AG04450 (cell line): Measurements from ENCODE around the gene KCNK16. TPM values are rescaled to one million over a fixed set of nuclear protein-coding genes. Genes with fewer than 3 reads are reported as not detected.

Experiments used
- CTCF ChIA-PET: fragments of 300-600, 350-600 bp; formaldehyde crosslinking; extraction: SDS; loops from one replicate; lab custom pipeline; 2022; ENCODE audit warnings: antibody characterized with exemption, inconsistent platforms; lab: Charles Lee
- POLR2A ChIA-PET: fragments of 350-600 bp; formaldehyde crosslinking; extraction: SDS; loops from one replicate; lab custom pipeline; 2021; ENCODE audit warnings: antibody characterized with exemption, inconsistent platforms; lab: Yijun Ruan, JAX
- DNase-seq: peaks from one replicate; pipeline ENCODE4 v3.0.0-alpha.2; 2011; ENCODE audit warnings: low read depth, low spot score
- H3K27ac ChIP-seq: one replicate; pipeline ENCODE4 v1.5.1; 2012; ENCODE audit warnings: low read depth, low read length, control low read depth
- H3K27me3 ChIP-seq: one replicate; pipeline ENCODE4 v1.6.0; 2012; ENCODE audit warnings: low read length; ENCODE audit not compliant: control insufficient read depth, insufficient read depth
- H3K4me3 ChIP-seq: 2 replicates; pipeline ENCODE4 v1.5.1; 2011; ENCODE audit warnings: mild to moderate bottlenecking, low read depth, low read length, control low read depth
- H3K9me3 ChIP-seq: 2 replicates; pipeline ENCODE4 v1.5.1; 2012; ENCODE audit warnings: low read length; ENCODE audit not compliant: control insufficient read depth, insufficient read depth
- polyA plus RNA-seq: library from polyadenylated mRNA; depleted of rRNA; stranded (reverse); fragments of >200 nt; gene quantifications from 2 replicates; pipeline ENCODE4 v1.2.3, GENCODE V29; 2011
- TF ChIP-seq, protein P1 (sequence below): IDR thresholded peaks from 2 replicates; pipeline ENCODE4 v1.5.1; 2011; ENCODE audit warnings: low read depth, low read length, control low read depth, inconsistent platforms

The KCNK16 gene
- polyA plus RNA-seq, 1 experiment: not detected

DNA sequence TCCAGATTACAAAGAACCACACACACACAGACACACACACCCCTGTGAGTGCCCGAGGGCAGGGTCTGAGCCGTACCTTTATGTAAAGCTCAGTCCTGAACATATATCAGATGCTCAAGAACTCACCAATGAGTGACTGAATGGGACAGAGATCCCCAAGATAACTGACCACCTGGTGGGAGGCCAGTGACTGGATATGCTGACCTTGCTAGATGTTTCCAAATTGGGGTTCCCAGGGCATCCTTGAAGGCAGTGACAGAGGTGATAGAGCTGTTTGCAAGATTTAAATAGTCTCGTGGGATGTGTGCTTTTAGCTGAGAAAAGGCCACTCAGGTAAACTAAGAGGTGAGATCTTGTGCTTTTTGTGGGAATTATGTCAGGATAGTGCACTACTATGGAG is 47.6 kb downstream of the KCNK16 start:
- Histone ChIP-seq H3K4me3 (no peak overlapping the region), H3K27me3 (no peaks in the 10 kb centered on the region), H3K27ac (no peak overlapping the region), H3K9me3 (no peaks in the 10 kb centered on the region)
- no peak for DNase-seq
- ChIA-PET POLR2A (no interaction called here), CTCF (no interaction called here)
- TF ChIP-seq, protein P1, sequence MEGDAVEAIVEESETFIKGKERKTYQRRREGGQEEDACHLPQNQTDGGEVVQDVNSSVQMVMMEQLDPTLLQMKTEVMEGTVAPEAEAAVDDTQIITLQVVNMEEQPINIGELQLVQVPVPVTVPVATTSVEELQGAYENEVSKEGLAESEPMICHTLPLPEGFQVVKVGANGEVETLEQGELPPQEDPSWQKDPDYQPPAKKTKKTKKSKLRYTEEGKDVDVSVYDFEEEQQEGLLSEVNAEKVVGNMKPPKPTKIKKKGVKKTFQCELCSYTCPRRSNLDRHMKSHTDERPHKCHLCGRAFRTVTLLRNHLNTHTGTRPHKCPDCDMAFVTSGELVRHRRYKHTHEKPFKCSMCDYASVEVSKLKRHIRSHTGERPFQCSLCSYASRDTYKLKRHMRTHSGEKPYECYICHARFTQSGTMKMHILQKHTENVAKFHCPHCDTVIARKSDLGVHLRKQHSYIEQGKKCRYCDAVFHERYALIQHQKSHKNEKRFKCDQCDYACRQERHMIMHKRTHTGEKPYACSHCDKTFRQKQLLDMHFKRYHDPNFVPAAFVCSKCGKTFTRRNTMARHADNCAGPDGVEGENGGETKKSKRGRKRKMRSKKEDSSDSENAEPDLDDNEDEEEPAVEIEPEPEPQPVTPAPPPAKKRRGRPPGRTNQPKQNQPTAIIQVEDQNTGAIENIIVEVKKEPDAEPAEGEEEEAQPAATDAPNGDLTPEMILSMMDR: no peak

DNA sequence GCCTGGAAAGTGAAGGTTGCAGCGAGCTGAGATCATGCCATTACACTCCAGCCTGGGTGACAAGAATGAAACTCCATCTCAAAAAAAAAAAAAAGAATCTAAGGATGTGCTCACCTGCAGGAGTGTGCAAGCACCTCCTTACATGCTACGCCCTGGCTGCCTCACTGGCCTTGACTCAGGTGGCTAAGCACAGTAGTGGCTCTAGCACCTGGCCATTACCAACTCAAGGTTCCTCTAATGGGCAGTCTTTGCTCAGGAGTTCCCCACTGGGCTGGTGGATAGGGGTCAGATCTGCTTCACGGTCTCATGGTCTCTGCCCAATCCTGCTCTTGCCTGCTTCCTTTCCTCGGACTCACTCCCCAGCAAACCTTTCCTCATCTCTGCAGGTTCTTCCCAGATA is 48.0 kb downstream of the KCNK16 start:
- no peak for DNase-seq
- CTCF ChIA-PET: interaction anchor here (0.6 kb wide), 1 partner anchor 35 kb away, joined by 4 read pairs; no protein-coding TSS in a partner anchor
- Histone ChIP-seq H3K4me3 (no peak overlapping the region), H3K9me3 (no peaks in the 10 kb centered on the region), H3K27me3 (no peaks in the 10 kb centered on the region), H3K27ac (no peak overlapping the region)
- TF ChIP-seq, protein P1: no peak
- POLR2A ChIA-PET: no interaction called here

DNA sequence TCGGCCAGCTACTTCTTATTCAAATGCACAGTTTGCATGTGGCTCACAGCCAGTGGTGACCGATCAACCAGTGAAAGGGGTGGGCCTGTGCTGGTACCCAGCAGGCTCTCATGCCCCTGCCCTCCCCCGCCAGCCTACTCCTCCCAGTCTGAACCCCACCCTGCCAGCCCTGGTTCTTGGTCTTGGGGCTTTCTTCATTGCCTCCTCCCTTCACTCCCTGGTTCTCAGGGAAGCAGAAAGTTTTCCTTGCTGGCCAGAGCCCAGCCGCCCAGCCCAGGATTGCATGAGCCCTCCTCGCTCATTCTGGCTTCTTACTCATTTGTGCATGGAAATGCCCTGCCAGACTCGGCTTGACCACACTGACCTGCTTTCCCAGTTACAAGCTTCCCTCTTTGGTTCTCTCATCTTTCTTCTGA is 49.1 kb downstream of the KCNK16 start:
- CTCF ChIA-PET: no interaction called here
- H3K27ac ChIP-seq: no peak overlapping the region
- POLR2A ChIA-PET: no interaction called here
- H3K27me3 ChIP-seq: no peaks in the 10 kb centered on the region
- no peak for DNase-seq
- no peak overlapping the region for H3K4me3 ChIP-seq
- TF ChIP-seq, protein P1: no peak
- no peaks in the 10 kb centered on the region for H3K9me3 ChIP-seq

DNA sequence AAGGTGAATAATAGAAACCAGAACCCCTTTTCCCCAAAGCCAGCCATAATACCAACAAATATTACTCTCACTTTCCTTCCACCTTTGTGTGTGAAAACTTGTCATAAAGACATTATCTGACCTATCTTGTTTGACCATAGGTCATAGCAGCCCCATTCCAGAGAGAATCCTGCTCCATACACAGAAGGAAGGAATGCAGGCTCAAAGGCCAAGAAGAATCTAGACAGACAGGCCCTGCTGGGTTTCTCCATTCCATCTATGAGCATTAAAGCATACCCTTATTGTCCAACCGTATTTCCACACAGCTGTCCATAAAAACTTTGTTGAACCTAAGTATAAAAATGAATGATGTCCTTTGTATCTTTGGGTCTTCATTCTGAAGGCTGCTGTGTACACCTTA is 52.5 kb downstream of the KCNK16 start:
- Histone ChIP-seq H3K27ac (no peak overlapping the region), H3K27me3 (no peaks in the 10 kb centered on the region), H3K9me3 (no peaks in the 10 kb centered on the region), H3K4me3 (no peak overlapping the region)
- ChIA-PET POLR2A (no interaction called here), CTCF (no interaction called here)
- TF ChIP-seq, protein P1: no peak
- DNase-seq: no peak

DNA sequence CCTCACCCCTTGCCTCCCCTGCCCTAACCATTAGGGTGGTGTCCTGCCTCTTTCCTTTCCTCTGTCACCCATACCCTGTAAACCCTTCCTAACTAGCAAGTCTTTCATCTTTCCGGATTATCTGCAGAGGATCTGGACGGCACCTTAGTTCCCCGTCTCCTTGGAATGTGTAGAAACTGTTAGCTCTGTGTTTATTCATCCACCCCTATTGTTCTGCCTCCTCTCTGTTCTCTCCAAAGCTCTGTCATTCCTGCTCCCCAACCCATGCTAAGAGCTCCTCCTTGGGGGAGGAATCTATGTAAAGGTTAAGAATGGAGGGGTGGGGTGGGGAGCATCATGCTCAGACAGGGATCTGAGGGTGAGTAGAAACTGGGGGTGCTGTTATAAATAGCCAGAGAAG is 53.8 kb downstream of the KCNK16 start:
- no peak overlapping the region for H3K4me3 ChIP-seq
- ChIA-PET POLR2A (no interaction called here), CTCF (no interaction called here)
- H3K9me3 ChIP-seq: no peaks in the 10 kb centered on the region
- no peak overlapping the region for H3K27ac ChIP-seq
- H3K27me3 ChIP-seq: no peaks in the 10 kb centered on the region
- no peak for DNase-seq
- TF ChIP-seq, protein P1: no peak
